NCI-H128 (cell line): Measurements from ENCODE around the gene AP5B1.

ENCODE experiments used
- DNase-seq: peaks from one replicate; lab custom pipeline; 2025; ENCODE audit not compliant: unreplicated experiment; lab: John Stamatoyannopoulos, UW

AP5B1 gene

GRCh38 chr11:65780770-65781151 lies at the start of gene AP5B1:
Gene AP5B1 (minus strand): TSS chr11:65780976. CDS start chr11:65780591, 385 bp downstream.
- peak; percentile 29 for DNase-seq

- DNase-seq, result no peak
Measured at GRCh38 chr11:65829459-65829858, 48.7 kb upstream of the AP5B1 start.

- DNase-seq, result no peak
Measured at GRCh38 chr11:65826984-65827735, 46.4 kb upstream of the AP5B1 start.

- no peak for DNase-seq
Measured at GRCh38 chr11:65822776-65823528, 42.2 kb upstream of the AP5B1 start.

GRCh38 chr11:65821107-65821506 lies 40.3 kb upstream of the AP5B1 start:
- no peak for DNase-seq

- DNase-seq, result peak; percentile 81
Measured at GRCh38 chr11:65817835-65818680, 37.3 kb upstream of the AP5B1 start.

- no peak for DNase-seq
Measured at GRCh38 chr11:65817312-65817834, 36.6 kb upstream of the AP5B1 start.

GRCh38 chr11:65816696-65817095 lies 35.9 kb upstream of the AP5B1 start:
- DNase-seq, result no peak

GRCh38 chr11:65814986-65815565 lies 34.3 kb upstream of the AP5B1 start:
- DNase-seq, result no peak

GRCh38 chr11:65814131-65814985 lies 33.6 kb upstream of the AP5B1 start:
- DNase-seq, result no peak

GRCh38 chr11:65811764-65812475 lies 31.1 kb upstream of the AP5B1 start:
- no peak for DNase-seq

GRCh38 chr11:65810046-65810868 lies 29.5 kb upstream of the AP5B1 start:
- DNase-seq, result no peak

- DNase-seq, result no peak
Measured at GRCh38 chr11:65809496-65809895, 28.7 kb upstream of the AP5B1 start.

GRCh38 chr11:65808744-65809341 lies 28.1 kb upstream of the AP5B1 start:
- no peak for DNase-seq

- no peak for DNase-seq
Measured at GRCh38 chr11:65806979-65807378, 26.2 kb upstream of the AP5B1 start.

GRCh38 chr11:65803797-65804492 lies 23.2 kb upstream of the AP5B1 start:
- no peak for DNase-seq

- DNase-seq, result no peak
Measured at GRCh38 chr11:65802841-65803240, 22.1 kb upstream of the AP5B1 start.
